HepG2 (cell line): ENCODE measurements around the gene SNU13. TPM values are rescaled to one million over a fixed set of nuclear protein-coding genes. Genes with fewer than 3 reads are reported as not detected.
A peak's percentile ranks its signal among the peaks of the same experiment; 100 is the strongest.

Experiments used
- ARHGAP35 ChIP-seq: sonication (generic); formaldehyde crosslinking; IDR thresholded peaks from 2 replicates; pipeline ENCODE4 v1.9.0; 2022; ENCODE audit warnings: mild to moderate bottlenecking, inconsistent platforms, moderate library complexity, missing genetic modification reagents, borderline replicate concordance
- BATF2 ChIP-seq: sonication (generic); formaldehyde crosslinking; IDR thresholded peaks from 2 replicates; pipeline ENCODE4 v1.8.0; 2022; ENCODE audit warnings: mild to moderate bottlenecking, missing genetic modification reagents, moderate library complexity
- DNMT1 ChIP-seq: sonication (generic); formaldehyde crosslinking; IDR thresholded peaks from 2 replicates; pipeline ENCODE4 v1.5.1; 2020; ENCODE audit warnings: mild to moderate bottlenecking, missing genetic modification reagents
- FOSL2 ChIP-seq: sonication (generic); formaldehyde crosslinking; IDR thresholded peaks from 2 replicates; pipeline ENCODE4 v1.4.0; 2020; ENCODE audit warnings: missing genetic modification reagents
- HDAC6 ChIP-seq: fragments of 200-600 bp; sonication (generic); IDR thresholded peaks from 2 replicates; pipeline ENCODE4 v1.7.0; 2017; ENCODE audit warnings: mild to moderate bottlenecking, antibody characterized with exemption, low read length, low read depth
- IKZF4 ChIP-seq: sonication (generic); formaldehyde crosslinking; IDR thresholded peaks from 2 replicates; pipeline ENCODE4 v1.5.1; 2020; ENCODE audit warnings: borderline replicate concordance, mild to moderate bottlenecking, low read depth, missing genetic modification reagents; ENCODE audit errors: not compliant biosample characterization
- IRX3 ChIP-seq: sonication (generic); formaldehyde crosslinking; IDR thresholded peaks from 2 replicates; pipeline ENCODE4 v1.8.1; 2023; ENCODE audit warnings: mild to moderate bottlenecking, low read depth, missing genetic modification reagents, borderline replicate concordance
- NR3C1 ChIP-seq: sonication (generic); formaldehyde crosslinking; IDR thresholded peaks from 2 replicates; pipeline ENCODE4 v1.4.0; 2020; ENCODE audit warnings: missing genetic modification reagents
- REXO4 ChIP-seq: sonication (generic); formaldehyde crosslinking; IDR thresholded peaks from 2 replicates; pipeline ENCODE4 v1.8.0; 2022; ENCODE audit warnings: missing genetic modification reagents, mild to moderate bottlenecking, borderline replicate concordance
- TFAP4 ChIP-seq: sonication (generic); IDR thresholded peaks from 2 replicates; pipeline ENCODE4 v1.6.1; 2016; ENCODE audit warnings: low read depth, borderline replicate concordance
- TRIM22 ChIP-seq: fragments of 450-650 bp; IDR thresholded peaks from 2 replicates; pipeline ENCODE4 v1.6.1; 2017
- ZBTB43 ChIP-seq: sonication (generic); formaldehyde crosslinking; conservative IDR thresholded peaks from 2 replicates; pipeline ENCODE4 v1.4.0; 2020; ENCODE audit warnings: missing genetic modification reagents
- ZNF280D ChIP-seq: sonication (generic); formaldehyde crosslinking; IDR thresholded peaks from 2 replicates; pipeline ENCODE4 v1.5.1; 2020; ENCODE audit warnings: mild to moderate bottlenecking, missing genetic modification reagents
- ZNF317 ChIP-seq: sonication (generic); formaldehyde crosslinking; IDR thresholded peaks from 2 replicates; pipeline ENCODE4 v1.5.0; 2020; ENCODE audit warnings: mild to moderate bottlenecking, missing genetic modification reagents
- ZNF329 ChIP-seq: sonication (generic); formaldehyde crosslinking; IDR thresholded peaks from 2 replicates; pipeline ENCODE4 v1.9.0; 2021; ENCODE audit warnings: low read depth, mild to moderate bottlenecking, missing genetic modification reagents
- ZNF496 ChIP-seq: sonication (generic); formaldehyde crosslinking; IDR thresholded peaks from 2 replicates; pipeline ENCODE4 v1.8.1; 2023; ENCODE audit warnings: mild to moderate bottlenecking, moderate library complexity, missing genetic modification reagents; ENCODE audit not compliant: insufficient replicate concordance
- ZNF816 ChIP-seq: sonication (generic); formaldehyde crosslinking; IDR thresholded peaks from 2 replicates; pipeline ENCODE4 v1.8.0; 2022; ENCODE audit warnings: missing genetic modification reagents, mild to moderate bottlenecking, borderline replicate concordance
- ZNF883 ChIP-seq: sonication (generic); formaldehyde crosslinking; IDR thresholded peaks from 2 replicates; pipeline ENCODE4 v1.5.1; 2020; ENCODE audit warnings: mild to moderate bottlenecking, missing genetic modification reagents; ENCODE audit errors: not compliant biosample characterization
- polyA plus RNA-seq, 8 experiments: library from polyadenylated mRNA; depleted of rRNA in 3 of 8; stranded (reverse) in 7 of 8; unstranded in 1 of 8; fragments of >200 nt; fragmentation: Illumina TruSeq in 4 of 8; extraction: Trizol in 4 of 8; gene quantifications; 2 replicates each; pipeline versions ENCODE4 v1.2.1 to v1.2.3, GENCODE V29; 2011 to 2016; ENCODE audit warnings: low read depth in 4 of 8, missing spikeins in 1 of 8, mixed read lengths in 1 of 8; ENCODE audit not compliant: insufficient read depth in 1 of 8
- total RNA-seq, 5 experiments: library from RNA; depleted of rRNA; stranded (reverse); fragments of >200 nt; fragmentation: Illumina TruSeq; extraction: Trizol; gene quantifications; 2 replicates each; pipeline ENCODE4 v1.2.3, GENCODE V29; 2016; ENCODE audit warnings: low read depth in 1 of 5

The SNU13 gene
- total and polyA plus RNA-seq, 2 of the 13 experiments (the other 11 are each of a cell fraction or from before 2014, with no cell fraction given), result 203 to 287 TPM

GRCh38 chr22:41697126-41697775 is 8.6 kb upstream of the SNU13 start (continued):
- TF ChIP-seq TRIM22 (no peak), DNMT1 (CRISPR knock-in tag) (no peak), ZNF496 (CRISPR knock-in tag) (no peak), IRX3 (CRISPR knock-in tag) (no peak), ZNF317 (CRISPR knock-in tag) (no peak), ZNF329 (CRISPR knock-in tag) (no peak), ARHGAP35 (CRISPR knock-in tag) (no peak), NR3C1 (CRISPR knock-in tag) (no peak), HDAC6 (no peak), ZNF816 (CRISPR knock-in tag) (no peak), ZNF883 (CRISPR knock-in tag) (no peak), ZNF280D (CRISPR knock-in tag) (no peak), REXO4 (CRISPR knock-in tag) (no peak), IKZF4 (CRISPR knock-in tag) (no peak), TFAP4 (peak; percentile 73; the same call in 1 of the 2 replicates), FOSL2 (peak; percentile 28), ZBTB43 (CRISPR knock-in tag) (no peak), BATF2 (no peak)
